ENCODE results near the gene IPO11. TPM values are rescaled to one million over a fixed set of nuclear protein-coding genes. Genes with fewer than 3 reads are reported as not detected.

Gene IPO11
- total and polyA plus RNA-seq, 5 donors from 2014 or later, result 3.7 to 23.3 (median 6.8) TPM

GRCh38 chr5:62642468-62642867, 229.9 kb downstream of the IPO11 start:
- Mint-ChIP-seq H3K4me1 (peaks cover 0 to 5% (median 0%) of the 10 kb centered on the region in 4 donors), H3K27me3 (no peaks in the 10 kb centered on the region), H3K36me3 (peaks cover 4% of the 10 kb centered on the region), H3K9me3 (peaks cover 0 to 1% (median 0%) of the 10 kb centered on the region in 7 donors), H3K4me3 (no peak overlapping the region), H3K27ac (no peak overlapping the region)
- Histone ChIP-seq H3K36me3 (ENCODE audit: control insufficient read depth, insufficient read depth, low read length) (no peaks in the 10 kb centered on the region), H3K27me3 (ENCODE audit: control insufficient read depth, insufficient read depth, low read length) (no peaks in the 10 kb centered on the region), H3K4me1 (ENCODE audit: control insufficient read depth, insufficient read depth, low read length, poor library complexity, severe bottlenecking) (no peaks in the 10 kb centered on the region), H3K27ac (ENCODE audit: insufficient read depth, low read length, poor library complexity, severe bottlenecking) (no peak overlapping the region), H3K4me3 (ENCODE audit: low read depth, low read length) (no peak overlapping the region), H3K9me3 (ENCODE audit: control insufficient read depth in 2 of 2, low read length in 2 of 2) (no peaks in the 10 kb centered on the region)
- no peak for ATAC-seq (ENCODE audit: low read depth in 2 of 2)
- DNase-seq, result no peak

- H3K36me3 ChIP-seq (ENCODE audit: control insufficient read depth, insufficient read depth, low read length), result no peaks in the 10 kb centered on the region
- no peak for DNase-seq
- H3K4me3 ChIP-seq (ENCODE audit: low read depth, low read length), result no peak overlapping the region
- ATAC-seq (ENCODE audit: low read depth in 2 of 2), result no peak
- peaks cover 0 to 5% (median 0%) of the 10 kb centered on the region in 4 donors for H3K4me1 Mint-ChIP-seq
- no peak overlapping the region for H3K27ac Mint-ChIP-seq
- H3K27ac ChIP-seq (ENCODE audit: insufficient read depth, low read length, poor library complexity, severe bottlenecking), result no peak overlapping the region
- H3K4me1 ChIP-seq (ENCODE audit: control insufficient read depth, insufficient read depth, low read length, poor library complexity, severe bottlenecking), result no peaks in the 10 kb centered on the region
- H3K9me3 Mint-ChIP-seq, result peaks cover 0 to 1% (median 0%) of the 10 kb centered on the region in 7 donors
- H3K27me3 Mint-ChIP-seq, result no peaks in the 10 kb centered on the region
- H3K4me3 Mint-ChIP-seq, result peak overlapping the region in 1 of 4 donors; percentile 44
- no peaks in the 10 kb centered on the region for H3K27me3 ChIP-seq (ENCODE audit: control insufficient read depth, insufficient read depth, low read length)
- no peaks in the 10 kb centered on the region for H3K9me3 ChIP-seq (ENCODE audit: control insufficient read depth in 2 of 2, low read length in 2 of 2)
- H3K36me3 Mint-ChIP-seq, result peaks cover 4% of the 10 kb centered on the region
These were observed 231.2 kb downstream of the IPO11 start for GRCh38 chr5:62643556-62644451.

GRCh38 chr5:62645223-62645622, 232.7 kb downstream of the IPO11 start:
- Mint-ChIP-seq H3K9me3 (peaks cover 0 to 1% (median 0%) of the 10 kb centered on the region in 7 donors), H3K27me3 (no peaks in the 10 kb centered on the region), H3K4me1 (no peaks in the 10 kb centered on the region), H3K36me3 (peaks cover 4% of the 10 kb centered on the region), H3K27ac (no peak overlapping the region), H3K4me3 (no peak overlapping the region)
- H3K9me3 ChIP-seq (ENCODE audit: control insufficient read depth in 2 of 2, low read length in 2 of 2), result no peaks in the 10 kb centered on the region
- no peaks in the 10 kb centered on the region for H3K36me3 ChIP-seq (ENCODE audit: control insufficient read depth, insufficient read depth, low read length)
- DNase-seq (no peak), ATAC-seq (ENCODE audit: low read depth in 2 of 2) (no peak)
- H3K4me3 ChIP-seq (ENCODE audit: low read depth, low read length), result no peak overlapping the region
- H3K4me1 ChIP-seq (ENCODE audit: control insufficient read depth, insufficient read depth, low read length, poor library complexity, severe bottlenecking), result no peaks in the 10 kb centered on the region
- H3K27ac ChIP-seq (ENCODE audit: insufficient read depth, low read length, poor library complexity, severe bottlenecking), result no peak overlapping the region
- H3K27me3 ChIP-seq (ENCODE audit: control insufficient read depth, insufficient read depth, low read length), result no peaks in the 10 kb centered on the region

- no peaks in the 10 kb centered on the region for H3K27me3 Mint-ChIP-seq
- H3K9me3 Mint-ChIP-seq, result peaks cover 0 to 1% (median 0%) of the 10 kb centered on the region in 7 donors
- Histone ChIP-seq H3K9me3 (ENCODE audit: control insufficient read depth in 2 of 2, low read length in 2 of 2) (no peaks in the 10 kb centered on the region), H3K27me3 (ENCODE audit: control insufficient read depth, insufficient read depth, low read length) (no peaks in the 10 kb centered on the region), H3K27ac (ENCODE audit: insufficient read depth, low read length, poor library complexity, severe bottlenecking) (no peak overlapping the region), H3K36me3 (ENCODE audit: control insufficient read depth, insufficient read depth, low read length) (no peaks in the 10 kb centered on the region), H3K4me3 (ENCODE audit: low read depth, low read length) (no peak overlapping the region), H3K4me1 (ENCODE audit: control insufficient read depth, insufficient read depth, low read length, poor library complexity, severe bottlenecking) (no peaks in the 10 kb centered on the region)
- no peaks in the 10 kb centered on the region for H3K4me1 Mint-ChIP-seq
- H3K36me3 Mint-ChIP-seq, result peaks cover 4% of the 10 kb centered on the region
- no peak overlapping the region for H3K27ac Mint-ChIP-seq
- ATAC-seq (ENCODE audit: low read depth in 2 of 2) (no peak), DNase-seq (no peak)
- no peak overlapping the region for H3K4me3 Mint-ChIP-seq
These were observed 234.7 kb downstream of the IPO11 start for GRCh38 chr5:62647241-62647640.

GRCh38 chr5:62649025-62649424, 236.5 kb downstream of the IPO11 start:
- DNase-seq (no peak), ATAC-seq (ENCODE audit: low read depth in 2 of 2) (no peak)
- H3K9me3 ChIP-seq (ENCODE audit: control insufficient read depth in 2 of 2, low read length in 2 of 2), result no peaks in the 10 kb centered on the region
- no peak overlapping the region for H3K4me3 ChIP-seq (ENCODE audit: low read depth, low read length)
- H3K4me1 ChIP-seq (ENCODE audit: control insufficient read depth, insufficient read depth, low read length, poor library complexity, severe bottlenecking), result no peaks in the 10 kb centered on the region
- H3K9me3 Mint-ChIP-seq, result peaks cover 0 to 1% (median 0%) of the 10 kb centered on the region in 7 donors
- H3K27ac ChIP-seq (ENCODE audit: insufficient read depth, low read length, poor library complexity, severe bottlenecking), result no peak overlapping the region
- no peak overlapping the region for H3K27ac Mint-ChIP-seq
- no peaks in the 10 kb centered on the region for H3K27me3 Mint-ChIP-seq
- H3K36me3 Mint-ChIP-seq, result peaks cover 4% of the 10 kb centered on the region
- no peak overlapping the region for H3K4me3 Mint-ChIP-seq
- H3K36me3 ChIP-seq (ENCODE audit: control insufficient read depth, insufficient read depth, low read length), result no peaks in the 10 kb centered on the region
- no peaks in the 10 kb centered on the region for H3K27me3 ChIP-seq (ENCODE audit: control insufficient read depth, insufficient read depth, low read length)
- H3K4me1 Mint-ChIP-seq, result peaks cover 0 to 3% (median 0%) of the 10 kb centered on the region in 4 donors

- H3K4me1 Mint-ChIP-seq, result peaks cover 0 to 3% (median 0%) of the 10 kb centered on the region in 4 donors
- H3K4me1 ChIP-seq (ENCODE audit: control insufficient read depth, insufficient read depth, low read length, poor library complexity, severe bottlenecking), result no peaks in the 10 kb centered on the region
- no peaks in the 10 kb centered on the region for H3K27me3 ChIP-seq (ENCODE audit: control insufficient read depth, insufficient read depth, low read length)
- H3K27ac ChIP-seq (ENCODE audit: insufficient read depth, low read length, poor library complexity, severe bottlenecking), result no peak overlapping the region
- H3K4me3 Mint-ChIP-seq, result no peak overlapping the region
- H3K9me3 Mint-ChIP-seq, result peaks cover 0 to 1% (median 0%) of the 10 kb centered on the region in 7 donors
- DNase-seq (peak in 1 of 3 donors; percentile 32), ATAC-seq (ENCODE audit: low read depth in 2 of 2) (no peak)
- H3K9me3 ChIP-seq (ENCODE audit: control insufficient read depth in 2 of 2, low read length in 2 of 2), result no peaks in the 10 kb centered on the region
- H3K36me3 ChIP-seq (ENCODE audit: control insufficient read depth, insufficient read depth, low read length), result no peaks in the 10 kb centered on the region
- H3K4me3 ChIP-seq (ENCODE audit: low read depth, low read length), result no peak overlapping the region
- H3K36me3 Mint-ChIP-seq, result peaks cover 4% of the 10 kb centered on the region
- no peaks in the 10 kb centered on the region for H3K27me3 Mint-ChIP-seq
- H3K27ac Mint-ChIP-seq, result no peak overlapping the region
These were observed 237.0 kb downstream of the IPO11 start for GRCh38 chr5:62649476-62650113.

- Histone ChIP-seq H3K27me3 (ENCODE audit: control insufficient read depth, insufficient read depth, low read length) (no peaks in the 10 kb centered on the region), H3K36me3 (ENCODE audit: control insufficient read depth, insufficient read depth, low read length) (no peaks in the 10 kb centered on the region), H3K4me1 (ENCODE audit: control insufficient read depth, insufficient read depth, low read length, poor library complexity, severe bottlenecking) (no peaks in the 10 kb centered on the region), H3K9me3 (ENCODE audit: control insufficient read depth in 2 of 2, low read length in 2 of 2) (no peaks in the 10 kb centered on the region), H3K27ac (ENCODE audit: insufficient read depth, low read length, poor library complexity, severe bottlenecking) (no peak overlapping the region), H3K4me3 (ENCODE audit: low read depth, low read length) (no peak overlapping the region)
- Mint-ChIP-seq H3K9me3 (peaks cover 0 to 1% (median 0%) of the 10 kb centered on the region in 7 donors), H3K4me1 (peaks cover 0 to 3% (median 0%) of the 10 kb centered on the region in 4 donors), H3K4me3 (no peak overlapping the region), H3K27ac (no peak overlapping the region), H3K36me3 (peaks cover 4% of the 10 kb centered on the region), H3K27me3 (no peaks in the 10 kb centered on the region)
- ATAC-seq (ENCODE audit: low read depth in 2 of 2) (no peak), DNase-seq (no peak)
These were observed 237.6 kb downstream of the IPO11 start for GRCh38 chr5:62650197-62650596.

Measured in CD4-positive, CD25-positive, alpha-beta regulatory T cell (primary cell).